ENCODE results near the gene LGR5.

Gene LGR5

GRCh38 chr12:71465796-71466195 is 26.2 kb downstream of the LGR5 start:
- TF ChIP-seq CTCF (IDR thresholded peaks at IDR 0.05; ENCODE audit: low read length, missing control alignments), result no peak
- DNase-seq (ENCODE audit: low read depth), result no peak
- no peak overlapping the region for H3K4me3 ChIP-seq (replicated peaks; ENCODE audit: low read depth, low read length)

- DNase-seq (ENCODE audit: low read depth), result peak; percentile 49
- no peak overlapping the region for H3K4me3 ChIP-seq (replicated peaks; ENCODE audit: low read depth, low read length)
- no peak for TF ChIP-seq CTCF (IDR thresholded peaks at IDR 0.05; ENCODE audit: low read length, missing control alignments)
Measured at GRCh38 chr12:71469258-71469750, 29.7 kb downstream of the LGR5 start.

- TF ChIP-seq CTCF (IDR thresholded peaks at IDR 0.05; ENCODE audit: low read length, missing control alignments), result no peak
- no peak overlapping the region for H3K4me3 ChIP-seq (replicated peaks; ENCODE audit: low read depth, low read length)
- DNase-seq (ENCODE audit: low read depth), result no peak
Measured at GRCh38 chr12:71472441-71472911, 32.9 kb downstream of the LGR5 start.

GRCh38 chr12:71474791-71475190 is 35.2 kb downstream of the LGR5 start:
- no peak for DNase-seq (ENCODE audit: low read depth)

GRCh38 chr12:71475280-71475679 is 35.7 kb downstream of the LGR5 start:
- TF ChIP-seq CTCF (IDR thresholded peaks at IDR 0.05; ENCODE audit: low read length, missing control alignments), result no peak
- no peak overlapping the region for H3K4me3 ChIP-seq (replicated peaks; ENCODE audit: low read depth, low read length)
- DNase-seq (ENCODE audit: low read depth), result peak; percentile 45

More at GRCh38 chr12:71474791-71475190, 35.2 kb downstream of the LGR5 start:
- TF ChIP-seq CTCF (IDR thresholded peaks at IDR 0.05; ENCODE audit: low read length, missing control alignments), result no peak
- no peak overlapping the region for H3K4me3 ChIP-seq (replicated peaks; ENCODE audit: low read depth, low read length)

- no peak for TF ChIP-seq CTCF (IDR thresholded peaks at IDR 0.05; ENCODE audit: low read length, missing control alignments)
- DNase-seq (ENCODE audit: low read depth), result peak; percentile 66
- H3K4me3 ChIP-seq (replicated peaks; ENCODE audit: low read depth, low read length), result no peak overlapping the region
Measured at GRCh38 chr12:71476513-71476912, 36.9 kb downstream of the LGR5 start.

GRCh38 chr12:71477609-71478008 is 38.0 kb downstream of the LGR5 start:
- TF ChIP-seq CTCF (IDR thresholded peaks at IDR 0.05; ENCODE audit: low read length, missing control alignments), result no peak
- no peak for DNase-seq (ENCODE audit: low read depth)
- no peak overlapping the region for H3K4me3 ChIP-seq (replicated peaks; ENCODE audit: low read depth, low read length)

Data from fibroblast of pulmonary artery (primary cell).